Stimulated activated CD4-positive, alpha-beta T cell treated with anti-CD3 and anti-CD28 coated beads, TNF-alpha, amount 100 ng/mL, for 24 hours (primary cell): ENCODE data around the gene MAEA.
A peak's percentile ranks its signal among the peaks of the same experiment; 100 is the strongest.
"Not testable (repeated sequence)": the region's sequence is repeated elsewhere in the genome, so short reads cannot be mapped to it uniquely, and the experiment has no call there.

Experiments
- DNase-seq, 3 experiments: peaks; one replicate each; pipeline ENCODE4 v3.0.0-alpha.2; 2020; ENCODE audit warnings: low read depth in 3 of 3

Gene MAEA

DNA sequence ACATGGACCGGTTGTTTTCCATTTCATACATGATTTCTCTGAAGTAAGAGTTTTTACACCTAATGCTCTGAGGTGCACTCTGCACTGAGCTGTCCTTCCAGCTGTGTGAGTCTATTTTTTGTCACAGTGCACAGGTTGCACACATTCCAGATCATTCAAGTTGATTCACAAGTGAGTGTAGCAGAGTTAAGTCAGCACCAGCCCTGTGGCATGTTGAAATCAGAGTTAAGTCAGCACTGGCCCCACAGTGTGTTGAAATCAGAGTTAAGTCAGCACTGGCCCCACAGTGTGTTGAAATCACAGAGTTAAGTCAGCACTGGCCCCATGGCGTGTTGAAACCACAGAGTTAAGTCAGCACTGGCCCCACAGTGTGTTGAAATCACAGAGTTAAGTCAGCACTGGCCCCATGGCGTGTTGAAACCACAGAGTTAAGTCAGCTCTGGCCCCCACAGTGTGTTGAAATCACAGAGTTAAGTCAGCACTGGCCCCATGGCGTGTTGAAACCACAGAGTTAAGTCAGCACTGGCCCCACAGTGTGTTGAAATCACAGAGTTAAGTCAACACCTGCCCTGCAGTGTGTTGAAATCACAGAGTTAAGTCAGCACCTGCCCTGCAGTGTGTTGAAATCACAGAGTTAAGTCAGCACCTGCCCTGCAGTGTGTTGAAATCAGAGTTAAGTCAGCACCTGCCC is 45.6 kb downstream of the MAEA start:
- not testable (repeated sequence) for DNase-seq

DNA sequence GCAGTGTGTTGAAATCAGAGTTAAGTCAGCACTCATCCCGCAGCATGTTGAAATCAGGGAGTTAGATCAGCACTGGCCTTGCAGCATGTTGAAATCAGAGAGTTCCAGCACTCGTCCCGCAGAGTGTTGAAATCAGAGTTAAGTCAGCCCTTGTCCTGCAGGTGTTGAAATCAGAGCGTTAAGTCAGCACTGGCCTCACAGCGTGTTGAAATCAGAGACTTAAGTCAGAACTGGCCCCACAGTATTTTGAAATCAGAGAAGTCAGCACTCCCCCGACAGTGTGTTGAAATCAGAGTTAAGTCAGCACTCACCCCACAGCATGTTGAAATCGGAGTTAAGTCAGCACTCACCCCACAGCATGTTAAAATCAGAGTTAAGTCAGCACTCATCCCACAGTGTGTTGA is 46.4 kb downstream of the MAEA start:
- DNase-seq = no peak

GRCh38 chr4:1337376-1337831 is 47.7 kb downstream of the MAEA start:
- peak in 2 of 3 experiments; percentile 46 to 74 for DNase-seq

- no peak for DNase-seq
Observed at GRCh38 chr4:1337951-1338751, 48.5 kb downstream of the MAEA start.

GRCh38 chr4:1338752-1339414 is 49.2 kb downstream of the MAEA start:
- DNase-seq = no peak

GRCh38 chr4:1339489-1339888 is 49.8 kb downstream of the MAEA start:
- DNase-seq = no peak

GRCh38 chr4:1340181-1340747 is 50.6 kb downstream of the MAEA start:
- no peak for DNase-seq

- DNase-seq = no peak
Observed at GRCh38 chr4:1340861-1341260, 51.2 kb downstream of the MAEA start.

DNA sequence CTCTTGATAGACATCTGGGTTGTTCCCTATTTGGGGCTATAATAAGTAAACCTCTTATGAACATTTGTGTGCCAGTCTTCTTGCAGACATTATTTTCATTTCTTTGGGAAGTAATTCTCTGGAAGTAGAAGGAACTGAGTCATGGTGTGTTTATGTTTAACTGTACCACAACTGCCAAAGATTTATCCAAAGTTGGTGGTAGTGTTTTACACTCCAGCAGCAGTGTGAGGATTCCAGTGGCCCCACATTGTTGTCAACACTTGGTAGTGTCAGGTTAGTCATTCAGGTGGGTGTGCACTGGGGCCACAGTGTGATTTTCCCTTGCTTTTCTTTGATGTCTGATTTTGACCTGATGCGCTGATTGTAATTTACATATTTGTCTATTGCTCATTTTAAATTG is 52.3 kb downstream of the MAEA start:
- DNase-seq = no peak

DNA sequence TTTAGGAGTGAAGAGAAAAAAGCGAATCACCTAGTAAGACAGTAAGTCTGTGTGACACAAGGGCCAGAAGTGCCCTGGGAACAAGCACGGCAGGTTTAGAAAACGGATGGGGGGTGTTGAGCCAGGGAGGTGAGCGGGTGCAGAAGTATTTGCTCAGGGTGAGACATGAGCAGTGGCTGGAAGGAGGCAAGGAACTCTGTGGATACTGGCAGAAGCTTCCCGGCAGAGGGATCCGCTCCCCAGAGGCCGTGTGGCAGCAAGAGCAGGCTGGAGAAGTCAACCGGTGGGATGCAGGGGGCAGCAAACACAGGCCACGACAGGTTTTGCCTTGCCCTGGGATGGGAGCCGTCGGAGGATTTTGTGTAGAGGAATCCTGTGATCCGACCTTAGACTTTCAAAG is 55.0 kb downstream of the MAEA start:
- DNase-seq = no peak

- DNase-seq = peak in 1 of 3 experiments; percentile 37
Observed at GRCh38 chr4:1345903-1346780, 56.5 kb downstream of the MAEA start.

- DNase-seq = peak; percentile 100
Observed at GRCh38 chr4:1346781-1347409, 57.2 kb downstream of the MAEA start, which contains the start of gene UVSSA. Gene UVSSA, plus strand, starts transcription at chr4:1347208. Its CDS starts 884 bp downstream, at chr4:1348092.

GRCh38 chr4:1347410-1347864 is 57.7 kb downstream of the MAEA start:
- peak in 2 of 3 experiments; percentile 12 to 55 for DNase-seq

GRCh38 chr4:1348014-1348513 is 58.4 kb downstream of the MAEA start:
- DNase-seq = no peak

GRCh38 chr4:1348746-1349145 is 59.1 kb downstream of the MAEA start:
- no peak for DNase-seq

- no peak for DNase-seq
Observed at GRCh38 chr4:1349359-1350168, 59.9 kb downstream of the MAEA start.

GRCh38 chr4:1350169-1350520 is 60.5 kb downstream of the MAEA start:
- DNase-seq = no peak

DNA sequence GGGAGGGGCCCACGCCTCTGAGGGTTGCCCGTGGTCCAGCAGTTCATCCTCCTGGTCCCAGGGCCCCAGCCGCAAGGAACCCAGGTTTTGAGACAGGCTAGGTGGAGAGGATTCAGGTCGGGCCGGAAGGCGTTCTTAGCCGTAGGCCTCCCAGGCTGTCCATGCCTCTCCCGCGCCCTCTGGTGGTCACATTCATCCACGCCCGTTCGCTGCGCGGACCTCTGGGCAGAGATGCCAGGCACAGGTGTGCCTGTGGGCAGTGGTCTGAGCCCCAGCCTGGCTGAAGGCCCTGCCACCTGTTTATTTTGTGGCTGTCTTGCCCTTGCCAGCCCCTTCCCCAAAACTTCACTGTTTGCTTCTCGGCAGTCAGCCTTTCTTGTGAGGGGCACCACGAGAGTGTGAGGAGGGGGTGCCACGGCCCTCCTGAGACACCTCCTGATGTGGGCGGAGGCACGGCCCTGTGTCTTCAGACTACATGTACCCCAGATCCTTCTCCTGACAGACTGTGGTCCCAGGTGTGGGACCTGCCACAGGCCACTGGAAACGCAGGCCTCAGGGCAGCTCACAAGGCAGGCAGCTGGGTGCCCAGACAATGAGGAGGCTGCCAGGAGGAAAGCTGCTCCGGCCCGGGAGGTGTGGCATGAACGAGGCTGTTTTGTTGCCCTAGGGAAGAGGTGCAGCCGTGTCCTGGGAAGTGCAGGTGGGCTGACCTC is 62.3 kb downstream of the MAEA start:
- peak; percentile 77 to 89 (median 82) for DNase-seq

DNA sequence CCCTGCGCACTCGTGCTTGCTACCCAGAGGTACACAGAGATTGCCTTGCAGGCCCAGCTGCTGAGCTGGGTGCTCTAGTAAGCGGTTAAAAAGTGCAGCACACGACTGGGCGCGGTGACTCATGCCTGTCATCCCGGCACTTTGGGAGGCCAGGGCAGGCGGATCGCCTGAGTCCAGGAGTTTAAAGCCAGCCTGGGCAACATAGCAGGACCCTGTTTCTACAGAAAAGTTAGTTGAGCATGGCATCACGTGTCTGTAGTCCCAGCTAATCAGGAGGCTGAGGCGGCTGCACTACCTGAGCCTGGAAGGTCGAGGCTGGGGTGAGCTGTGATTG is 62.8 kb downstream of the MAEA start:
- no peak for DNase-seq
